Lower leg skin (tissue), 4 donors: ENCODE data around the gene ITPRID2. TPM values are rescaled to one million over a fixed set of nuclear protein-coding genes. Genes with fewer than 3 reads are reported as not detected.

Experiments used
- DNase-seq, 2 donors: peaks; one replicate each; pipeline ENCODE4 v3.0.0-alpha.2; 2019; ENCODE audit warnings: low spot score in 2 of 2
- H3K4me3 ChIP-seq: fragments of 200-600 bp; sonication (generic); 2 replicates; pipeline ENCODE4 v1.5.1; 2017; ENCODE audit warnings: mild to moderate bottlenecking, low read depth; ENCODE audit not compliant: poor library complexity, severe bottlenecking
- POLR2A ChIP-seq, 2 donors: fragments of 450-650 bp; IDR thresholded peaks; one replicate each; pipeline ENCODE4 v1.6.1; 2016 to 2017; ENCODE audit warnings: antibody characterized with exemption in 2 of 2, mild to moderate bottlenecking in 1 of 2, moderate library complexity in 1 of 2
- WGBS, 2 donors: methylation state at CpG; one replicate each; pipeline ENCODE4 v1.1.5; 2018; 5-methylcytosine and 5-hydroxymethylcytosine counted together
- intact Hi-C: fragments of 100-400 bp; cut with DNase I; formaldehyde crosslinking; loops from one replicate; pipeline ENCODE4 v1.15.0; 2023; ENCODE audit warnings: low total_unique reads
- total RNA-seq, 4 donors: library from RNA; depleted of rRNA; stranded (reverse); fragments of >200 nt; gene quantifications; one replicate each; pipeline ENCODE4 v1.1.0, GENCODE V29; 2016
- TF ChIP-seq, protein P1 (sequence below), 3 donors: fragments of 450-650 bp; IDR thresholded peaks; one replicate each; pipeline ENCODE4 v1.5.1; 2016; ENCODE audit warnings: antibody characterized with exemption in 3 of 3, mild to moderate bottlenecking in 3 of 3, moderate library complexity in 2 of 3

The ITPRID2 gene
- total RNA-seq, 4 donors from 2014 or later, result 244 to 301 (median 256) TPM

- TF ChIP-seq POLR2A (IDR thresholded peaks at IDR 0.05), result no peak
- TF ChIP-seq, protein P1, sequence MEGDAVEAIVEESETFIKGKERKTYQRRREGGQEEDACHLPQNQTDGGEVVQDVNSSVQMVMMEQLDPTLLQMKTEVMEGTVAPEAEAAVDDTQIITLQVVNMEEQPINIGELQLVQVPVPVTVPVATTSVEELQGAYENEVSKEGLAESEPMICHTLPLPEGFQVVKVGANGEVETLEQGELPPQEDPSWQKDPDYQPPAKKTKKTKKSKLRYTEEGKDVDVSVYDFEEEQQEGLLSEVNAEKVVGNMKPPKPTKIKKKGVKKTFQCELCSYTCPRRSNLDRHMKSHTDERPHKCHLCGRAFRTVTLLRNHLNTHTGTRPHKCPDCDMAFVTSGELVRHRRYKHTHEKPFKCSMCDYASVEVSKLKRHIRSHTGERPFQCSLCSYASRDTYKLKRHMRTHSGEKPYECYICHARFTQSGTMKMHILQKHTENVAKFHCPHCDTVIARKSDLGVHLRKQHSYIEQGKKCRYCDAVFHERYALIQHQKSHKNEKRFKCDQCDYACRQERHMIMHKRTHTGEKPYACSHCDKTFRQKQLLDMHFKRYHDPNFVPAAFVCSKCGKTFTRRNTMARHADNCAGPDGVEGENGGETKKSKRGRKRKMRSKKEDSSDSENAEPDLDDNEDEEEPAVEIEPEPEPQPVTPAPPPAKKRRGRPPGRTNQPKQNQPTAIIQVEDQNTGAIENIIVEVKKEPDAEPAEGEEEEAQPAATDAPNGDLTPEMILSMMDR (IDR thresholded peaks at IDR 0.05), result no peak
- no peak for DNase-seq
- no peak overlapping the region for H3K4me3 ChIP-seq
- WGBS, 2 donors, result 48 to 50% methylated on average over 2 of the region's 2 CpGs
- intact Hi-C loops, result no loop called here
These were observed 32.8 kb downstream of the ITPRID2 start for GRCh38 chr2:181924336-181924735.

DNA sequence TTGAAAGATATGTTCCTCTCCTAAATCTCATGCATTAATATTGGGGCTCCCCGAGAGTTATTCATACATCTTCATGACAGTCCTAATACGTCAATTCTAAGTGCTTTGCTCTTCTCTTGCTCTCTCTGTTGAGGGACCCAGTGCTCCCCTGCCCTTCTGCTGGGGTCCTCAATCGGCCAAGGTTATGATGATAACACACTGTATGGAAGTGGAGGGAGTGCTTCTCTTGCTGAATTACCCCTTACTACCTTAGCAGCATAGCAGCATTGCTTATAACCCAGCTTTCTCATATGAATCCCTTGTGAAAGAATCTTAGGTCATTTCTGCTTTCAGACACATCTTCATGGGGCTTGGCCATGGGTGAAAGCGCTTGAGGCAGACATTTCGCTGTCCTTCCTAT is 43.2 kb downstream of the ITPRID2 start:
- no peak for TF ChIP-seq POLR2A (IDR thresholded peaks at IDR 0.05)
- TF ChIP-seq, protein P1 (IDR thresholded peaks at IDR 0.05), result no peak
- intact Hi-C loops, result no loop called here
- 91 to 92% methylated on average over 5 of the region's 5 CpGs for WGBS, 2 donors
- no peak overlapping the region for H3K4me3 ChIP-seq
- no peak for DNase-seq

- intact Hi-C loops, result no loop called here
- no peak overlapping the region for H3K4me3 ChIP-seq
- 37 to 38% methylated on average over 2 of the region's 2 CpGs for WGBS, 2 donors
- TF ChIP-seq, protein P1 (IDR thresholded peaks at IDR 0.05), result no peak
- no peak for TF ChIP-seq POLR2A (IDR thresholded peaks at IDR 0.05)
- DNase-seq, result peak in 1 of 2 donors; percentile 29
These were observed 45.9 kb downstream of the ITPRID2 start for GRCh38 chr2:181937473-181937872.

- no peak overlapping the region for H3K4me3 ChIP-seq
- 88 to 95% methylated on average over 2 of the region's 2 CpGs for WGBS, 2 donors
- no peak for DNase-seq
- intact Hi-C loops, result no loop called here
- TF ChIP-seq POLR2A (IDR thresholded peaks at IDR 0.05), result no peak
- TF ChIP-seq, protein P1 (IDR thresholded peaks at IDR 0.05), result no peak
These were observed 52.0 kb downstream of the ITPRID2 start for GRCh38 chr2:181943411-181944124.

DNA sequence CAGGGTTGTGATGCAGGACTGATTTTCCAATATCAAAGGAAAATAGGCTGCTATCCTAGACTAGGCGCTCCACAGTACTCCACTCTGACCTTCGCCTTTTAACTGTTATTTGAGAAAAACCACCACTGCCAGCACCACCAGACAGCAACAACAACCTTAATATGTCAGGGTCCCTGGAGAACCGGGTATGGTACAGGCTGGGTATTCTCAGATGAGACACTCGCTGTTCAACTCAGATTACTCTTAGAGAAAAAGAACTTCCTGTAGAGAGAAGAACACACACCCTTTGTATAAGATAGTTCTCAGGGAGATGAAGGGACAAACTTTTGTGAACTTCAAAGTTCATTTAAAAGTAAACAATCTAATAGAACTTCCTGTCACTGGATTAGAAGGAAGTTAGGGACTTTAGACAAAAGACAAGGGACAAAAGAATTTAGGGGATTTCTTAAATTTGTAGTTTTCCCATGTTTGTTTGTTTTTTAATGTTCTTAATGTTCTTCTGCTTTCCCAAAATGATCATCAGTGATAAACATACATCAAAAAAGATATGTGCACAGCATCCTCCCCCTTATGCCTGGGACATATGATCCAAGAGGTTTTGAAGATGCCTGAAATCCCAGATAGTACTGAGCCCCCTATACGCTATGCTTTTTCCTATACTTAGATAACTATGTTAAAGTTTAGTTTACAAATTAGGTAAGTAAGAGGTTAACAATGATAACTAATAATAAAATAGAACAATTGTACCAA is 52.8 kb downstream of the ITPRID2 start:
- TF ChIP-seq, protein P1 (IDR thresholded peaks at IDR 0.05), result no peak
- no peak for TF ChIP-seq POLR2A (IDR thresholded peaks at IDR 0.05)
- H3K4me3 ChIP-seq, result no peak overlapping the region
- no peak for DNase-seq
- 88 to 91% methylated on average over 5 of the region's 5 CpGs for WGBS, 2 donors
- intact Hi-C loops, result no loop called here
